ENCODE results near the gene PLSCR4.

GRCh38 chr3:146166826-146167225 is 84.1 kb downstream of the PLSCR4 start:
- TF ChIP-seq CTCF (IDR thresholded peaks at IDR 0.05) (no peak), POLR2A (IDR thresholded peaks at IDR 0.05) (no peak)

All from heart left ventricle (tissue), 13 donors.